ENCODE measurements around the gene SERPINB10.

SERPINB10 gene

GRCh38 chr18:63889626-63890025 lies 18.1 kb upstream of the SERPINB10 start:
- no peak for DNase-seq (ENCODE audit: low read depth, low spot score)
- H3K4me3 ChIP-seq (ENCODE audit: low read depth, low read length) = no peak overlapping the region
- no peak for TF ChIP-seq CTCF (IDR thresholded peaks at IDR 0.05; ENCODE audit: insufficient read depth, low read length, missing control alignments)
- ChIA-PET CTCF (interaction anchor here (1.0 to 1.9 kb wide), 3 partner anchors 47 to 105 kb away, joined by 3 to 6 read pairs (median 4); no protein-coding TSS in a partner anchor), POLR2A (no interaction called here)

- POLR2A ChIA-PET = no interaction called here
- no peak for TF ChIP-seq CTCF (IDR thresholded peaks at IDR 0.05; ENCODE audit: insufficient read depth, low read length, missing control alignments)
- no peak overlapping the region for H3K4me3 ChIP-seq (ENCODE audit: low read depth, low read length)
- DNase-seq (ENCODE audit: low read depth, low spot score) = no peak
- CTCF ChIA-PET = interaction anchor here (1.3 to 1.9 kb wide), 3 partner anchors 46 to 104 kb away, joined by 3 to 6 read pairs (median 4); no protein-coding TSS in a partner anchor
Measured at GRCh38 chr18:63890237-63890949, 17.4 kb upstream of the SERPINB10 start.

- H3K4me3 ChIP-seq (ENCODE audit: low read depth, low read length) = no peak overlapping the region
- CTCF ChIA-PET = interaction anchor here (1.2 to 1.9 kb wide), 4 partner anchors 44 to 104 kb away, joined by 3 to 9 read pairs (median 4); no protein-coding TSS in a partner anchor
- DNase-seq (ENCODE audit: low read depth, low spot score) = no peak
- TF ChIP-seq CTCF (IDR thresholded peaks at IDR 0.05; ENCODE audit: insufficient read depth, low read length, missing control alignments) = no peak
- POLR2A ChIA-PET = no interaction called here
Measured at GRCh38 chr18:63890950-63891304, 16.8 kb upstream of the SERPINB10 start.

- ChIA-PET POLR2A (no interaction called here), CTCF (interaction anchor here (1.6 kb wide), 1 partner anchor 44 kb away, joined by 9 read pairs; no protein-coding TSS in a partner anchor)
- no peak for TF ChIP-seq CTCF (IDR thresholded peaks at IDR 0.05; ENCODE audit: insufficient read depth, low read length, missing control alignments)
- no peak for DNase-seq (ENCODE audit: low read depth, low spot score)
- no peak overlapping the region for H3K4me3 ChIP-seq (ENCODE audit: low read depth, low read length)
Measured at GRCh38 chr18:63892566-63892965, 15.2 kb upstream of the SERPINB10 start.

GRCh38 chr18:63894106-63894772 lies 13.5 kb upstream of the SERPINB10 start:
- POLR2A ChIA-PET = no interaction called here
- no peak overlapping the region for H3K4me3 ChIP-seq (ENCODE audit: low read depth, low read length)
- no peak for TF ChIP-seq CTCF (IDR thresholded peaks at IDR 0.05; ENCODE audit: insufficient read depth, low read length, missing control alignments)
- no peak for DNase-seq (ENCODE audit: low read depth, low spot score)
- CTCF ChIA-PET = interaction anchor here (0.8 to 1.1 kb wide), 2 partner anchors 8 to 42 kb away, joined by 3 read pairs; no protein-coding TSS in a partner anchor

GRCh38 chr18:63895190-63895589 lies 12.6 kb upstream of the SERPINB10 start:
- CTCF ChIA-PET = no interaction called here
- no peak overlapping the region for H3K4me3 ChIP-seq (ENCODE audit: low read depth, low read length)
- POLR2A ChIA-PET = no interaction called here
- TF ChIP-seq CTCF (IDR thresholded peaks at IDR 0.05; ENCODE audit: insufficient read depth, low read length, missing control alignments) = no peak
- DNase-seq (ENCODE audit: low read depth, low spot score) = no peak
